Thyroid gland (tissue), 4 donors: ENCODE measurements around the gene POPDC3.

Source experiments
- POLR2A ChIP-seq, 2 donors: fragments of 450-650 bp; IDR thresholded peaks; one replicate each; pipeline ENCODE4 v1.6.1; 2017; ENCODE audit warnings: antibody characterized with exemption in 2 of 2, mild to moderate bottlenecking in 2 of 2, moderate library complexity in 1 of 2
- TF ChIP-seq, protein P1 (sequence below), 6 experiments: fragments of 200-600 bp in 3 of 6; fragments of 450-650 bp in 3 of 6; sonication (generic) in 3 of 6; IDR thresholded peaks; one replicate each; pipeline ENCODE4 v1.5.1; 2016 to 2019; ENCODE audit warnings: antibody characterized with exemption in 6 of 6, mild to moderate bottlenecking in 2 of 6, inconsistent platforms in 1 of 6, moderate library complexity in 1 of 6

DNA sequence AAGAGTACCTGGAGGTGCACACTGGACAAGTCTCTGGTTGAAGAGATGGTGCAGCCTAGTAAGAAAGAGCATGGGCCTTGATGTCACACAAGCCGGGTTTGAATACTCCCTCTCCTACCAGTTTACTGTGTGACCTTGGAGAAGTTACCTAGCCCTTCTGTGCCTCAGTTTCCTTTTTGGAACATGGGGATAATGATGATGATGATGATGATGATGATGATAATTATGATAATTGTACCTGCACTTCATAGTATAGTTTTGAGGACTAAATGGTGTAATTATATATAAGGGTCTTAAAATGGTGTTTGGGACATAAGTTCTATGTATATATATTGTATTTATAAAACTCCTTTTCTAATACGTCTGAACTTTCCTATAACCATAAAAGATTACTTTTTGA is 41.7 kb downstream of the POPDC3 start:
- TF ChIP-seq, protein P1, sequence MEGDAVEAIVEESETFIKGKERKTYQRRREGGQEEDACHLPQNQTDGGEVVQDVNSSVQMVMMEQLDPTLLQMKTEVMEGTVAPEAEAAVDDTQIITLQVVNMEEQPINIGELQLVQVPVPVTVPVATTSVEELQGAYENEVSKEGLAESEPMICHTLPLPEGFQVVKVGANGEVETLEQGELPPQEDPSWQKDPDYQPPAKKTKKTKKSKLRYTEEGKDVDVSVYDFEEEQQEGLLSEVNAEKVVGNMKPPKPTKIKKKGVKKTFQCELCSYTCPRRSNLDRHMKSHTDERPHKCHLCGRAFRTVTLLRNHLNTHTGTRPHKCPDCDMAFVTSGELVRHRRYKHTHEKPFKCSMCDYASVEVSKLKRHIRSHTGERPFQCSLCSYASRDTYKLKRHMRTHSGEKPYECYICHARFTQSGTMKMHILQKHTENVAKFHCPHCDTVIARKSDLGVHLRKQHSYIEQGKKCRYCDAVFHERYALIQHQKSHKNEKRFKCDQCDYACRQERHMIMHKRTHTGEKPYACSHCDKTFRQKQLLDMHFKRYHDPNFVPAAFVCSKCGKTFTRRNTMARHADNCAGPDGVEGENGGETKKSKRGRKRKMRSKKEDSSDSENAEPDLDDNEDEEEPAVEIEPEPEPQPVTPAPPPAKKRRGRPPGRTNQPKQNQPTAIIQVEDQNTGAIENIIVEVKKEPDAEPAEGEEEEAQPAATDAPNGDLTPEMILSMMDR (IDR thresholded peaks at IDR 0.05), result no peak
- TF ChIP-seq POLR2A (IDR thresholded peaks at IDR 0.05), result no peak
